ENCODE results near the gene ZBTB7B. TPM values are rescaled to one million over a fixed set of nuclear protein-coding genes. Genes with fewer than 3 reads are reported as not detected.

Gene ZBTB7B
- total RNA-seq, 1 experiment from 2014 or later: 38.3 TPM

GRCh38 chr1:154971341-154971998, 31.1 kb upstream of the ZBTB7B start:
- H3K56ac ChIP-seq (ENCODE audit: insufficient read length, low read depth, low read length): no peak overlapping the region
- H4K8ac ChIP-seq (replicated peaks; ENCODE audit: insufficient read length, low read depth, low read length): no peak overlapping the region
- no peaks in the 10 kb centered on the region for H3K9me3 ChIP-seq (ENCODE audit: control insufficient read depth, low read depth, low read length)
- H3K4me2 ChIP-seq (ENCODE audit: insufficient read depth, insufficient read length, low read length): peak overlapping the region; percentile 77
- peaks cover 40 to 43% of the 10 kb centered on the region in 2 experiments for H3K4me1 Mint-ChIP-seq
- H3K27me3 ChIP-seq (ENCODE audit: insufficient read depth, low read length): no peaks in the 10 kb centered on the region
- no peaks in the 10 kb centered on the region for H3K9me3 Mint-ChIP-seq
- H2BK5ac ChIP-seq (ENCODE audit: insufficient read length, low read length): peak overlapping the region; percentile 74
- no peak for DNase-seq
- TF ChIP-seq CTCF (conservative IDR thresholded peaks at IDR 0.05): no peak
- peak overlapping the region; percentile 26 for H4K5ac ChIP-seq (ENCODE audit: insufficient read length, low read depth, low read length)
- peaks cover 19 to 33% (median 21%) of the 10 kb centered on the region in 3 experiments for H3K36me3 Mint-ChIP-seq (ENCODE audit: insufficient read depth in 1 of 3, low read depth in 3 of 3)
- H2BK12ac ChIP-seq (ENCODE audit: insufficient read length, low read depth, low read length): peak overlapping the region; percentile 46
- H4K91ac ChIP-seq (ENCODE audit: insufficient read length, low read depth, low read length): peak overlapping the region; percentile 10
- peaks cover 7% of the 10 kb centered on the region for H3K79me1 ChIP-seq (ENCODE audit: insufficient read depth, low read depth, low read length, poor library complexity, severe bottlenecking)
- H3T11ph ChIP-seq (ENCODE audit: low read length): no peak overlapping the region
- peaks cover 4% of the 10 kb centered on the region; the same call in 1 of the 2 replicates for H3K4me1 ChIP-seq (ENCODE audit: insufficient read depth, low read length)
- H2AFZ ChIP-seq (ENCODE audit: low read length): no peak overlapping the region
- no peak overlapping the region for H3K4ac ChIP-seq (ENCODE audit: low read depth, low read length)
- no peak overlapping the region for H2BK20ac ChIP-seq (ENCODE audit: low read depth, low read length, poor library complexity, severe bottlenecking)
- no peak overlapping the region for H3K23ac ChIP-seq (ENCODE audit: insufficient read length, low read depth, low read length)
- peak overlapping the region in 1 of 2 experiments; percentile 96; a peak in 4 of 5 replicates for H3K4me3 Mint-ChIP-seq
- peak overlapping the region; percentile 43 for H3K14ac ChIP-seq (ENCODE audit: insufficient read depth, low read length)
- no peak overlapping the region for H2BK120ac ChIP-seq (ENCODE audit: low read depth, low read length, poor library complexity, severe bottlenecking)
- H3K18ac ChIP-seq (ENCODE audit: insufficient read length, low read depth, low read length): peak overlapping the region; percentile 73
- H3K27ac Mint-ChIP-seq: no peak overlapping the region; a peak in 4 of 7 replicates
- H3K9ac ChIP-seq (ENCODE audit: extremely low read depth, insufficient read length, low read length): peak overlapping the region; percentile 71
- H3K79me2 ChIP-seq (ENCODE audit: insufficient read depth, low read length): peaks cover 25% of the 10 kb centered on the region
- no CpG with 5 or more reads among the region's 10 CpGs for WGBS (ENCODE audit: extremely low coverage, insufficient read length, low lambda C conversion rate)
- peak overlapping the region; percentile 97 for H3K27ac ChIP-seq (ENCODE audit: insufficient read length, low read depth, low read length)
- peaks cover 42% of the 10 kb centered on the region for H3K23me2 ChIP-seq (ENCODE audit: insufficient read length, low read depth, low read length, poor library complexity, severe bottlenecking)
- H3K27me3 Mint-ChIP-seq (ENCODE audit: low read depth): no peaks in the 10 kb centered on the region
- H2AK5ac ChIP-seq (ENCODE audit: insufficient read length, low read length): peak overlapping the region; percentile 38
- peaks cover 2% of the 10 kb centered on the region for H4K20me1 ChIP-seq (ENCODE audit: control insufficient read depth, insufficient read depth, insufficient read length)
- no peak overlapping the region for H2BK15ac ChIP-seq (ENCODE audit: low read depth, low read length)
